H1 (cell line): ENCODE data around the gene DRAM1. TPM values are rescaled to one million over a fixed set of nuclear protein-coding genes. Genes with fewer than 3 reads are reported as not detected.

Experiments used
- CTCF ChIA-PET: fragments of 300-600 bp; sonication (Branson Sonifier 250); formaldehyde crosslinking; loops from one replicate; lab custom pipeline; 2021; ENCODE audit not compliant: partially characterized antibody; lab: Charles Lee
- POLR2A ChIA-PET: fragments of 300-600 bp; sonication (Branson Sonifier 250); formaldehyde crosslinking; loops from one replicate; lab custom pipeline; 2021; ENCODE audit warnings: inconsistent platforms; ENCODE audit not compliant: partially characterized antibody; lab: Charles Lee
- DNase-seq, 2 experiments: peaks; one replicate each; pipeline versions ENCODE4 v3.0.0 to v3.0.0-alpha.2; 2010 to 2022; ENCODE audit warnings: low spot score in 2 of 2, low read depth in 1 of 2, mixed read lengths in 1 of 2
- FAIRE-seq: peaks from 2 replicates; lab custom pipeline; 2011; peaks lifted over from hg19 to GRCh38; lab: Jason Lieb, UNC
- H2AFZ ChIP-seq: 2 replicates; pipeline ENCODE4 v1.8.1; 2012; ENCODE audit warnings: low read length, inconsistent platforms
- H2AK5ac ChIP-seq: 2 replicates; pipeline ENCODE4 v1.6.1; 2013; ENCODE audit warnings: low read depth, low read length
- H2BK120ac ChIP-seq: replicated peaks from 2 replicates; pipeline ENCODE3; 2013; ENCODE audit warnings: low read depth, low read length, inconsistent platforms
- H2BK12ac ChIP-seq: 2 replicates; pipeline ENCODE4 v1.6.1; 2013; ENCODE audit warnings: low read depth, low read length
- H2BK15ac ChIP-seq: 2 replicates; pipeline ENCODE4 v1.6.1; 2013; ENCODE audit warnings: low read length
- H2BK20ac ChIP-seq: 2 replicates; pipeline ENCODE4 v1.6.1; 2013; ENCODE audit warnings: low read length
- H2BK5ac ChIP-seq: 2 replicates; pipeline ENCODE4 v1.6.1; 2013; ENCODE audit warnings: low read depth, low read length
- H3K14ac ChIP-seq: 2 replicates; pipeline ENCODE4 v1.6.1; 2013; ENCODE audit warnings: inconsistent platforms; ENCODE audit not compliant: insufficient read length
- H3K18ac ChIP-seq: 2 replicates; pipeline ENCODE4 v1.6.1; 2013; ENCODE audit warnings: low read length; ENCODE audit errors: extremely low read depth
- H3K23ac ChIP-seq: 2 replicates; pipeline ENCODE4 v1.6.1; 2013; ENCODE audit warnings: inconsistent platforms; ENCODE audit not compliant: insufficient read length
- H3K23me2 ChIP-seq: 2 replicates; pipeline ENCODE4 v1.6.1; 2013; ENCODE audit warnings: low read depth, low read length
- H3K27ac ChIP-seq: 2 replicates; pipeline ENCODE4 v1.6.1; 2011; ENCODE audit warnings: low read depth, low read length, inconsistent platforms
- H3K27me3 ChIP-seq, 4 experiments: replicated peaks in 1 of 4; 1 replicate in 1 of 4; 2 replicates in 3 of 4; pipeline versions ENCODE4 v1.6.1 to v1.8.1; 2011 to 2013; ENCODE audit warnings: low read length in 3 of 4, mild to moderate bottlenecking in 3 of 4, inconsistent platforms in 2 of 4, mixed read lengths in 2 of 4, moderate library complexity in 1 of 4; ENCODE audit not compliant: control insufficient read depth in 3 of 4, insufficient read depth in 3 of 4; ENCODE audit errors: extremely low read depth in 1 of 4
- H3K36me3 ChIP-seq, 4 experiments: 2 replicates each; pipeline versions ENCODE4 v1.6.1 to v1.8.1; 2011 to 2013; ENCODE audit warnings: mild to moderate bottlenecking in 4 of 4, low read length in 3 of 4, moderate library complexity in 2 of 4, control low read depth in 1 of 4, inconsistent platforms in 1 of 4; ENCODE audit not compliant: insufficient read depth in 4 of 4, control insufficient read depth in 2 of 4
- H3K4ac ChIP-seq: replicated peaks from 2 replicates; pipeline ENCODE3; 2013; ENCODE audit warnings: low read length, low read depth, mixed read lengths, inconsistent platforms; ENCODE audit not compliant: insufficient read length
- H3K4me1 ChIP-seq, 4 experiments: replicated peaks in 1 of 4; 1 replicate in 1 of 4; 2 replicates in 3 of 4; pipeline versions ENCODE4 v1.6.1 to v1.8.1; 2011 to 2013; ENCODE audit warnings: low read length in 3 of 4, inconsistent platforms in 2 of 4, mixed read lengths in 1 of 4; ENCODE audit not compliant: insufficient read depth in 4 of 4, control insufficient read depth in 3 of 4
- H3K4me2 ChIP-seq, 2 experiments: 2 replicates each; pipeline versions ENCODE4 v1.6.1 to v1.8.1; 2011 to 2013; ENCODE audit warnings: low read depth in 2 of 2, low read length in 2 of 2, control low read depth in 1 of 2, inconsistent platforms in 1 of 2, mild to moderate bottlenecking in 1 of 2; ENCODE audit not compliant: insufficient read depth in 1 of 2
- H3K4me3 ChIP-seq, 4 experiments: fragments of 200-600, 300-600 bp in 1 of 4; sonication (generic), shearing (Covaris generic), sonication (Bioruptor Twin) in 1 of 4; 2 replicates each; pipeline versions ENCODE4 v1.5.1 to v1.8.1; 2011 to 2016; ENCODE audit warnings: low read length in 4 of 4, low read depth in 3 of 4, control low read depth in 2 of 4, inconsistent platforms in 2 of 4, mild to moderate bottlenecking in 2 of 4, mixed read lengths in 1 of 4, moderate library complexity in 1 of 4; ENCODE audit not compliant: insufficient read depth in 2 of 4; ENCODE audit errors: extremely low read depth in 1 of 4
- H3K56ac ChIP-seq: replicated peaks from 2 replicates; pipeline ENCODE3; 2013; ENCODE audit warnings: low read depth, mild to moderate bottlenecking, mixed read lengths, low read length, inconsistent platforms; ENCODE audit not compliant: insufficient read length
- H3K79me1 ChIP-seq: 2 replicates; pipeline ENCODE4 v1.6.1; 2013; ENCODE audit warnings: low read depth, low read length, control low read depth
- H3K79me2 ChIP-seq, 2 experiments: 2 replicates each; pipeline versions ENCODE4 v1.6.1 to v1.8.1; 2012 to 2013; ENCODE audit warnings: low read length in 2 of 2, mild to moderate bottlenecking in 2 of 2, inconsistent platforms in 1 of 2; ENCODE audit not compliant: insufficient read depth in 2 of 2, control insufficient read depth in 1 of 2
- H3K9ac ChIP-seq, 4 experiments: replicated peaks in 1 of 4; 1 replicate in 1 of 4; 2 replicates in 3 of 4; pipeline versions ENCODE4 v1.6.1 to v1.8.1; 2011 to 2013; ENCODE audit warnings: low read depth in 3 of 4, low read length in 3 of 4, control low read depth in 2 of 4, mild to moderate bottlenecking in 2 of 4, moderate library complexity in 2 of 4, inconsistent platforms in 1 of 4; ENCODE audit errors: extremely low read depth in 1 of 4
- H3K9me3 ChIP-seq, 2 experiments: 2 replicates each; pipeline versions ENCODE4 v1.6.1 to v1.8.1; 2012 to 2013; ENCODE audit warnings: mild to moderate bottlenecking in 2 of 2, moderate library complexity in 2 of 2, control low read depth in 1 of 2, inconsistent platforms in 1 of 2, low read depth in 1 of 2, low read length in 1 of 2, mixed read lengths in 1 of 2; ENCODE audit not compliant: insufficient read depth in 2 of 2
- H4K20me1 ChIP-seq, 2 experiments: replicated peaks in 1 of 2; 2 replicates each; pipeline versions ENCODE3 to v1.8.1; 2011 to 2013; ENCODE audit warnings: inconsistent platforms in 2 of 2, low read length in 2 of 2, mild to moderate bottlenecking in 1 of 2; ENCODE audit not compliant: insufficient read depth in 2 of 2, control insufficient read depth in 1 of 2
- H4K5ac ChIP-seq: 2 replicates; pipeline ENCODE4 v1.6.1; 2013; ENCODE audit warnings: low read length, low read depth, mixed read lengths, inconsistent platforms; ENCODE audit not compliant: insufficient read length
- H4K8ac ChIP-seq: 2 replicates; pipeline ENCODE4 v1.8.0; 2013; ENCODE audit warnings: mild to moderate bottlenecking, moderate library complexity, low read length, inconsistent platforms; ENCODE audit not compliant: insufficient read depth; ENCODE audit errors: extremely low read depth
- H4K91ac ChIP-seq: replicated peaks from 2 replicates; pipeline ENCODE3; 2013; ENCODE audit warnings: low read length, mixed read lengths, inconsistent platforms; ENCODE audit not compliant: insufficient read length
- CEBPB ChIP-seq: IDR thresholded peaks from 2 replicates; pipeline ENCODE4 v1.6.1; 2012; ENCODE audit warnings: low read depth, low read length
- POLR2AphosphoS5 ChIP-seq: IDR thresholded peaks from 2 replicates; pipeline ENCODE4 v1.6.1; 2011; ENCODE audit warnings: low read depth, low read length
- RAD21 ChIP-seq, 2 experiments: IDR thresholded peaks in 1 of 2; conservative IDR thresholded peaks in 1 of 2; 2 replicates each; pipeline ENCODE4 v1.6.1; 2011; ENCODE audit warnings: low read depth in 2 of 2, low read length in 2 of 2, improper control_type of control experiment in 1 of 2, inconsistent platforms in 1 of 2, mild to moderate bottlenecking in 1 of 2, moderate library complexity in 1 of 2
- TAF7 ChIP-seq: optimal IDR thresholded peaks from 2 replicates; pipeline ENCODE3; 2011; ENCODE audit warnings: low read depth, mild to moderate bottlenecking, inconsistent platforms, low read length, moderate library complexity, borderline replicate concordance
- TEAD4 ChIP-seq: IDR thresholded peaks from 2 replicates; pipeline ENCODE4 v1.6.1; 2012; ENCODE audit warnings: low read depth, low read length, inconsistent platforms, mixed read lengths
- WGBS, 2 experiments: shearing (Covaris generic) in 1 of 2; methylation state at CpG; one replicate each; pipeline versions ENCODE4 v1.1.6 to v1.1.7; 2013 to 2015; ENCODE audit warnings: low lambda C conversion rate in 2 of 2, mixed read lengths in 2 of 2, inconsistent platforms in 1 of 2, low coverage in 1 of 2, missing lambda C conversion rate in 1 of 2; ENCODE audit not compliant: insufficient replicate concordance in 2 of 2, insufficient coverage in 1 of 2, insufficient read length in 1 of 2; ENCODE audit errors: extremely low coverage in 1 of 2, missing lambda C conversion rate in 1 of 2; 5-methylcytosine and 5-hydroxymethylcytosine counted together
- polyA plus RNA-seq, 7 experiments: library from polyadenylated mRNA; depleted of rRNA in 3 of 7; stranded (reverse) in 5 of 7; unstranded in 2 of 7; fragments of >200 nt in 5 of 7; fragments of 200-250 nt in 2 of 7; gene quantifications; 1 replicate in 5 of 7; 2 replicates in 1 of 7; 4 replicates in 1 of 7; pipeline versions ENCODE4 v1.2.1 to v1.2.3, GENCODE V29; 2011 to 2013; ENCODE audit warnings: missing spikeins in 2 of 7, mixed read lengths in 2 of 7
- total RNA-seq: library from RNA; stranded (reverse); fragmentation: NEBNext Ultra II Directional; extraction: Animal tissue kit (Norgen Biotek cat#: 25700); gene quantifications from 2 replicates; pipeline ENCODE4 v1.2.1, GENCODE V29; 2021
- TF ChIP-seq, protein P1 (sequence below): IDR thresholded peaks from 2 replicates; pipeline ENCODE4 v1.6.1; 2012; ENCODE audit warnings: inconsistent platforms

The DRAM1 gene
- total and polyA plus RNA-seq, 2 of the 8 experiments (the other 6 are each of a cell fraction or from before 2014, with no cell fraction given): 4.6 to 6.2 TPM

DNA sequence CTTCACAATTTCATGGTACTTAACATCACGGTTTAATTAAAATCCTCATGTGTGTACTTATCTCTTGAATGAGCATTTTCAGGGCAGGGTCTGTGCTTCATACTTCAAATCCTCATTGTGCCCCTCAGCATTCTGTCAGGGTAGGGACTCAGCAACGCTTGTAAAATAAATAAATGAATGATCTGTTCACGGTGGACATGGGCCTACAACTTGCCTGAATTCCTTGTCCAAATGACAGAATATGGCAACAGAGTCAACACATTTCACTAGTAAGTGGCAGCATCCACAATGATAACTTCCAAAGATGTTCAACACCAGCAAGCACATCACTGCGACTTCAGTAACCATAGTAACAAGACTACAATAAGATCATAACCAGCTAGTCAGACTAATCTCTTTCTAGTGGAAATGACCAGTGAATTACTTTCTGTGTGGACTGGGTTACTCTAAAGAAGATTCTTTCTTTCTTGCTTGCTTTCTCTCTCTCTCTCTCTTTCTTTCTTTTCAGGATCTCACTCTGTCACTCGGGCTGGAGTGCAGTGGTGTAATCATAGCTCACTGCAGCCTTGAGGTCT is 32.2 kb upstream of the DRAM1 start:
- POLR2A ChIA-PET: no interaction called here
- Histone ChIP-seq H3K79me1 (no peaks in the 10 kb centered on the region), H2AFZ (no peak overlapping the region), H3K27ac (no peak overlapping the region), H3K4me2 (no peak overlapping the region), H3K56ac (no peak overlapping the region), H2BK12ac (no peak overlapping the region), H4K20me1 (no peaks in the 10 kb centered on the region), H2BK5ac (no peak overlapping the region), H2AK5ac (no peak overlapping the region), H4K5ac (no peak overlapping the region), H3K9me3 (no peaks in the 10 kb centered on the region), H4K91ac (no peak overlapping the region), H3K4me1 (no peaks in the 10 kb centered on the region), H3K4ac (no peak overlapping the region), H3K23me2 (no peaks in the 10 kb centered on the region), H3K23ac (no peak overlapping the region), H3K36me3 (no peaks in the 10 kb centered on the region), H3K79me2 (no peaks in the 10 kb centered on the region), H3K9ac (no peak overlapping the region), H3K27me3 (no peaks in the 10 kb centered on the region), H2BK120ac (no peak overlapping the region), H3K14ac (no peak overlapping the region), H2BK20ac (no peak overlapping the region), H2BK15ac (no peak overlapping the region), H4K8ac (no peak overlapping the region), H3K18ac (no peak overlapping the region), H3K4me3 (no peak overlapping the region)
- CTCF ChIA-PET: interaction anchor here (0.6 to 16.1 kb wide), 2 partner anchors 19 to 895 kb away, joined by 3 to 190 read pairs; partner anchors contain the start of gene GNPTAB
- TF ChIP-seq RAD21 (IDR thresholded peaks at IDR 0.05 in 1 of 2, conservative IDR thresholded peaks at IDR 0.05 in 1 of 2; ENCODE audit: low read depth in 2 of 2, low read length in 2 of 2) (no peak), TEAD4 (no peak), POLR2AphosphoS5 (no peak), TAF7 (no peak), CEBPB (no peak)
- TF ChIP-seq, protein P1, sequence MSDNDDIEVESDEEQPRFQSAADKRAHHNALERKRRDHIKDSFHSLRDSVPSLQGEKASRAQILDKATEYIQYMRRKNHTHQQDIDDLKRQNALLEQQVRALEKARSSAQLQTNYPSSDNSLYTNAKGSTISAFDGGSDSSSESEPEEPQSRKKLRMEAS: no peak
- no peak for FAIRE-seq
- no peak for DNase-seq
- WGBS, 2 experiments: 89% methylated on average over 5 of the region's 5 CpGs; no CpG with 5 or more reads in 1 of the 2 experiments
